Gastroesophageal sphincter (tissue), 3 donors: ENCODE results near the gene PDE4B.

Source experiments
- CTCF ChIP-seq, 4 experiments: fragments of 200-600 bp in 2 of 4; fragments of 450-650 bp in 2 of 4; sonication (generic) in 1 of 4; IDR thresholded peaks; one replicate each; pipeline ENCODE4 v1.5.1; 2017 to 2019; ENCODE audit warnings: antibody characterized with exemption in 4 of 4, mild to moderate bottlenecking in 2 of 4, moderate library complexity in 2 of 4
- POLR2A ChIP-seq, 2 donors: fragments of 450-650 bp; IDR thresholded peaks; one replicate each; pipeline ENCODE4 v1.6.1; 2017; ENCODE audit warnings: antibody characterized with exemption in 2 of 2, mild to moderate bottlenecking in 2 of 2, moderate library complexity in 1 of 2

- TF ChIP-seq CTCF (IDR thresholded peaks at IDR 0.05) (no peak), POLR2A (IDR thresholded peaks at IDR 0.05) (no peak)
These were observed 170.6 kb downstream of the PDE4B start for GRCh38 chr1:65963156-65963888.
